Prostate gland (tissue), 2 donors: ENCODE results near the gene PRKD3. TPM values are rescaled to one million over a fixed set of nuclear protein-coding genes. Genes with fewer than 3 reads are reported as not detected.

ENCODE experiments used
- DNase-seq: peaks from one replicate; pipeline ENCODE4 v3.0.0-alpha.2; 2019; ENCODE audit warnings: low spot score
- H3K27ac ChIP-seq, 2 donors: fragments of 200-600 bp; sonication (generic); 2 replicates each; pipeline ENCODE4 v1.5.1; 2017 to 2019
- H3K27me3 ChIP-seq: fragments of 200-600 bp; sonication (generic); replicated peaks from 2 replicates; pipeline ENCODE4 v1.5.1; 2019; ENCODE audit not compliant: insufficient read depth
- H3K36me3 ChIP-seq, 2 donors: fragments of 200-600 bp; sonication (generic); 1 replicate in 1 of 2; 2 replicates in 1 of 2; pipeline versions ENCODE4 v1.5.1 to v1.8.1; 2017 to 2019
- H3K4me1 ChIP-seq: fragments of 200-600 bp; sonication (generic); replicated peaks from 2 replicates; pipeline ENCODE4 v1.5.1; 2019
- H3K4me3 ChIP-seq, 2 donors: fragments of 200-600 bp; sonication (generic); 2 replicates each; pipeline ENCODE4 v1.5.1; 2017 to 2019
- H3K9me3 ChIP-seq: fragments of 200-600 bp; sonication (generic); 2 replicates; pipeline ENCODE4 v1.5.1; 2017
- CTCF ChIP-seq, 4 experiments: fragments of 200-600 bp in 2 of 4; fragments of 450-650 bp in 2 of 4; sonication (generic) in 2 of 4; IDR thresholded peaks; 1 replicate in 3 of 4; 2 replicates in 1 of 4; pipeline ENCODE4 v1.5.1; 2016 to 2019; ENCODE audit warnings: antibody characterized with exemption in 4 of 4, mild to moderate bottlenecking in 2 of 4, moderate library complexity in 2 of 4
- POLR2A ChIP-seq: fragments of 450-650 bp; IDR thresholded peaks from one replicate; pipeline ENCODE4 v1.6.1; 2016; ENCODE audit warnings: antibody characterized with exemption, mild to moderate bottlenecking
- POLR2AphosphoS5 ChIP-seq: sonication (generic); formaldehyde crosslinking; IDR thresholded peaks from one replicate; pipeline ENCODE4 v1.6.1; 2017; ENCODE audit warnings: antibody characterized with exemption
- WGBS: methylation state at CpG from one replicate; pipeline ENCODE4 v1.1.5; 2018; 5-methylcytosine and 5-hydroxymethylcytosine counted together
- intact Hi-C: fragments of 100-400 bp; cut with DNase I; formaldehyde crosslinking; loops from one replicate; pipeline ENCODE4 v1.14.2; 2022
- total RNA-seq, 2 donors: library from RNA; depleted of rRNA; stranded (reverse); fragments of >200 nt; gene quantifications; one replicate each; pipeline ENCODE4 v1.1.0, GENCODE V29; 2016

Gene PRKD3
- total RNA-seq, 2 donors from 2014 or later: 20.3 to 41.4 TPM

GRCh38 chr2:37319754-37320609 lies 4.7 kb downstream of the PRKD3 start:
- Histone ChIP-seq H3K4me3 (no peak overlapping the region), H3K4me1 (no peaks in the 10 kb centered on the region), H3K27me3 (no peaks in the 10 kb centered on the region), H3K27ac (no peak overlapping the region), H3K36me3 (no peaks in the 10 kb centered on the region), H3K9me3 (no peaks in the 10 kb centered on the region)
- WGBS: 93% methylated on average over 12 of the region's 12 CpGs
- no peak for DNase-seq
- TF ChIP-seq POLR2A (no peak), CTCF (IDR thresholded peaks at IDR 0.05) (no peak), POLR2AphosphoS5 (no peak)
- intact Hi-C loops: no loop called here

GRCh38 chr2:37318401-37318800 lies 6.2 kb downstream of the PRKD3 start:
- H3K27ac ChIP-seq: no peak overlapping the region
- no peaks in the 10 kb centered on the region for H3K27me3 ChIP-seq

GRCh38 chr2:37317746-37318145 lies 6.9 kb downstream of the PRKD3 start:
- intact Hi-C loops: no loop called here

More at GRCh38 chr2:37318401-37318800, 6.2 kb downstream of the PRKD3 start:
- H3K4me1 ChIP-seq: no peaks in the 10 kb centered on the region
- no peaks in the 10 kb centered on the region for H3K9me3 ChIP-seq
- no peak overlapping the region for H3K4me3 ChIP-seq
- H3K36me3 ChIP-seq: no peaks in the 10 kb centered on the region
- no peak for TF ChIP-seq CTCF (IDR thresholded peaks at IDR 0.05)
- no peak for TF ChIP-seq POLR2A
- no peak for TF ChIP-seq POLR2AphosphoS5
- intact Hi-C loops: no loop called here
- WGBS: 70% methylated on average over 5 of the region's 5 CpGs
- no peak for DNase-seq

GRCh38 chr2:37316181-37316580 lies 8.5 kb downstream of the PRKD3 start:
- Histone ChIP-seq H3K27ac (no peak overlapping the region), H3K36me3 (no peaks in the 10 kb centered on the region), H3K4me1 (no peaks in the 10 kb centered on the region), H3K4me3 (no peak overlapping the region), H3K9me3 (no peaks in the 10 kb centered on the region), H3K27me3 (no peaks in the 10 kb centered on the region)
- TF ChIP-seq POLR2AphosphoS5 (no peak), CTCF (IDR thresholded peaks at IDR 0.05) (no peak)
- no peak for DNase-seq
- WGBS: 82% methylated on average over 5 of the region's 5 CpGs
- intact Hi-C loops: no loop called here

More at GRCh38 chr2:37317746-37318145, 6.9 kb downstream of the PRKD3 start:
- Histone ChIP-seq H3K27me3 (no peaks in the 10 kb centered on the region), H3K36me3 (no peaks in the 10 kb centered on the region), H3K9me3 (no peaks in the 10 kb centered on the region), H3K27ac (no peak overlapping the region), H3K4me3 (no peak overlapping the region), H3K4me1 (no peaks in the 10 kb centered on the region)
- TF ChIP-seq POLR2AphosphoS5 (no peak), POLR2A (no peak), CTCF (IDR thresholded peaks at IDR 0.05) (no peak)
- 87% methylated on average over 1 of the region's 1 CpG for WGBS
- no peak for DNase-seq

GRCh38 chr2:37315364-37315763 lies 9.3 kb downstream of the PRKD3 start:
- no peaks in the 10 kb centered on the region for H3K9me3 ChIP-seq
- H3K4me3 ChIP-seq: no peak overlapping the region
- H3K4me1 ChIP-seq: no peaks in the 10 kb centered on the region
- no peaks in the 10 kb centered on the region for H3K36me3 ChIP-seq
- 85% methylated on average over 3 of the region's 3 CpGs for WGBS
- DNase-seq: no peak
- TF ChIP-seq CTCF (IDR thresholded peaks at IDR 0.05): no peak
- no peak for TF ChIP-seq POLR2AphosphoS5
- TF ChIP-seq POLR2A: no peak
- intact Hi-C loops: no loop called here
- H3K27ac ChIP-seq: no peak overlapping the region
- H3K27me3 ChIP-seq: no peaks in the 10 kb centered on the region
